ENCODE data around the gene HSPE1.

GRCh38 chr2:197486175-197486574, 14.0 kb upstream of the HSPE1 start:
- TF ChIP-seq EZH2 (IDR thresholded peaks at IDR 0.05; ENCODE audit: low read length, unreplicated experiment) (no peak), CTCF (conservative IDR thresholded peaks at IDR 0.05; ENCODE audit: low read depth, low read length) (no peak), EZH2phosphoT487 (IDR thresholded peaks at IDR 0.05; ENCODE audit: borderline replicate concordance, low read length) (no peak)
